Fibroblast of mammary gland (primary cell): ENCODE measurements around the gene IRAK3.

ENCODE experiments used
- DNase-seq: peaks from one replicate; pipeline ENCODE4 v3.0.0-alpha.2; 2010; ENCODE audit warnings: low read depth
- H3K4me3 ChIP-seq: 2 replicates; pipeline ENCODE4 v1.5.1; 2011; ENCODE audit warnings: low read depth, mild to moderate bottlenecking, low read length, moderate library complexity; ENCODE audit not compliant: control insufficient read depth
- TF ChIP-seq, protein P1 (sequence below): conservative IDR thresholded peaks from 2 replicates; pipeline ENCODE4 v1.5.1; 2011; ENCODE audit warnings: low read depth, low read length, inconsistent platforms; ENCODE audit not compliant: control insufficient read depth, insufficient read depth

Gene IRAK3

GRCh38 chr12:66144791-66145754, 43.9 kb upstream of the IRAK3 start:
- DNase-seq: peak; percentile 81
- no peak overlapping the region for H3K4me3 ChIP-seq
- TF ChIP-seq, protein P1, sequence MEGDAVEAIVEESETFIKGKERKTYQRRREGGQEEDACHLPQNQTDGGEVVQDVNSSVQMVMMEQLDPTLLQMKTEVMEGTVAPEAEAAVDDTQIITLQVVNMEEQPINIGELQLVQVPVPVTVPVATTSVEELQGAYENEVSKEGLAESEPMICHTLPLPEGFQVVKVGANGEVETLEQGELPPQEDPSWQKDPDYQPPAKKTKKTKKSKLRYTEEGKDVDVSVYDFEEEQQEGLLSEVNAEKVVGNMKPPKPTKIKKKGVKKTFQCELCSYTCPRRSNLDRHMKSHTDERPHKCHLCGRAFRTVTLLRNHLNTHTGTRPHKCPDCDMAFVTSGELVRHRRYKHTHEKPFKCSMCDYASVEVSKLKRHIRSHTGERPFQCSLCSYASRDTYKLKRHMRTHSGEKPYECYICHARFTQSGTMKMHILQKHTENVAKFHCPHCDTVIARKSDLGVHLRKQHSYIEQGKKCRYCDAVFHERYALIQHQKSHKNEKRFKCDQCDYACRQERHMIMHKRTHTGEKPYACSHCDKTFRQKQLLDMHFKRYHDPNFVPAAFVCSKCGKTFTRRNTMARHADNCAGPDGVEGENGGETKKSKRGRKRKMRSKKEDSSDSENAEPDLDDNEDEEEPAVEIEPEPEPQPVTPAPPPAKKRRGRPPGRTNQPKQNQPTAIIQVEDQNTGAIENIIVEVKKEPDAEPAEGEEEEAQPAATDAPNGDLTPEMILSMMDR: peak; percentile 66

DNA sequence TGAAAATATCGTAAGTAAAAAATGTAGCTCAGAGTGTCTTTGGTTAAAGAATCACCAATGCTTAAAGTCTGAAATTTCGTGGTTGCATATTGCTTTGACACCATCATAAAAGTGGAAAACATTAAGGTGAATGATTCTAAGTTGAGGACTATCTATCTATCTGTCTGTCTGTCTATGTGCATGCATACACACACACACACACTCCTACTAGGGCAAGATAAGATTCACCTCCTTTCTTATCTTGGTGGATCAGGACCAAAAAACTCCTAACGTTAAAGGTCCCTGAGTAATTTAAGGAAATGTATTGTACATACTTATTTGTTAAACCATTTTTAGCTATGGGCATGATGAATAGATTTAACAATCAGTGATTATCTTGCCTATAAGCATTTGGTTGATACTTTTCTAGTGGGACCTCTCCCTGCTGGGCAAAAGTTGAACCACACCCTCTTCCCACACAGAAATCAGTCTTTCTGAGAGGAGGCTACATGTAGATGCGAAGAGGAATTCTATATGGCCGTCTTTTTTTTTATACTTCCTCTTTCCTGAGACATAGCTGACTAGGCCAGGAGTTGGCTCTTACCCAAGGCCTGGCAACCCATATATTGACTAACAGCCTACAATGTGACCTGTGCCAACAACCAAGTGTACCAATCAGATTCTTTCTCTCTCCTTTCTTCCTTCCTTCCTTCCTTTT, 39.2 kb upstream of the IRAK3 start:
- peak; percentile 30 for DNase-seq
- TF ChIP-seq, protein P1: peak; percentile 12
- no peak overlapping the region for H3K4me3 ChIP-seq

DNA sequence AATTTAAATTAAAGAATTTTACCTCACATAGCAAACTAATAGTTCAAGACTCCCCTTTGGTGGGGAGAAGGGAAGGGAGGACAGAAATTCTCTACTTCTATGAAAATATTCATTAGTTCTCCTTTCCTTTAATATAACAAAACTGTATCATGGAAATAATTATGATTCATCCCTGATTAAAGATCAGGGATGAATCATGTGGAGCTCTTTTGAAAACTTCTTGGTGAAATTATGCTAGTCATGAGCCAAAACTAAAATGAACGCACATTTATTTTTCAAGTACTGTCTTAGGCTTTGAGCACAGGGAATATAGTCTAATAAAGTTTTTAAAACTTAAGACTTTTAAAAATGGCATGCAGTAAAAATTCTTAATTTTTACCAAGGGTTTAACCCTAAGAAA, 36.3 kb upstream of the IRAK3 start:
- H3K4me3 ChIP-seq: no peak overlapping the region
- TF ChIP-seq, protein P1: no peak
- DNase-seq: peak; percentile 77

- no peak overlapping the region for H3K4me3 ChIP-seq
- peak; percentile 75 for DNase-seq
- TF ChIP-seq, protein P1: no peak
These were observed 34.2 kb upstream of the IRAK3 start for GRCh38 chr12:66154776-66155175.

DNA sequence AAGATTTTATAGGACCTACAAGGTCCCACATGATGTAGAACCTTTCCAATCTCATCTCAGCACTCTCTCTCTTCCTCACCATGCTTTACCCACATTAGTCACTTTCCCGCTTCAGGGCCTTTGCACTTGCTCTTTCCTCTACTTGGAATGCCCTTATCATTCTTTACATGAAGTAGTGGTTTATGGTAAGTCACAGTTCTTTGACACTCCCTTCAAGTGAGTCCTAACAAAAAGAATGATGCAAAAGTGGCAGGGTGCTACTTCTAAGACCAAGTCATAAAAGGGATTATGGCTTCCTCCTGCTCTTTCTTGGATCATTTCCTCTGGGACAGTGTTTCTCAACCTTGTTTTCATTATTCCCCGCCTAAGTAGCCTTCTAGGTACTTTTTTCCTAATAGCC, 32.4 kb upstream of the IRAK3 start:
- DNase-seq: peak; percentile 65
- H3K4me3 ChIP-seq: no peak overlapping the region
- TF ChIP-seq, protein P1: no peak

GRCh38 chr12:66159123-66159522, 29.9 kb upstream of the IRAK3 start:
- TF ChIP-seq, protein P1: no peak

More at GRCh38 chr12:66159123-66159522, 29.9 kb upstream of the IRAK3 start:
- no peak overlapping the region for H3K4me3 ChIP-seq
- DNase-seq: no peak
